Adipose tissue (tissue), 3 donors: ENCODE results near the gene LRFN3. TPM values are rescaled to one million over a fixed set of nuclear protein-coding genes. Genes with fewer than 3 reads are reported as not detected.
"Not testable (repeated sequence)": the region's sequence is repeated elsewhere in the genome, so short reads cannot be mapped to it uniquely, and the experiment has no call there.

Experiments used
- H3K27ac ChIP-seq: one replicate; pipeline ENCODE4 v1.5.1; 2013; ENCODE audit warnings: low read depth, low read length
- whole genome bisulfite sequencing, 3 donors: extraction: QIAGEN DNeasy Blood & Tissue Kit; methylation state at CpG; one replicate each; pipeline ENCODE4 v1.1.7; 2013; 5-methylcytosine and 5-hydroxymethylcytosine counted together
- polyA plus RNA-seq, 3 donors: library from polyadenylated mRNA; stranded (reverse); fragments of 200-250 nt; gene quantifications; one replicate each; pipeline ENCODE4 v1.2.3, GENCODE V29; 2013
- donor health status: healthy with polysubstance abuse.
- donor health status: Bipolar disorder and iron deficiency.
- donor health status: healthy.

The LRFN3 gene
- polyA plus RNA-seq, 3 donors, result 5.8 to 6.7 (median 6.0) TPM

GRCh38 chr19:35932291-35932936, 3.8 kb upstream of the LRFN3 start:
- WGBS, 3 donors, result 40 to 56% (median 52%) methylated on average over 7 of the region's 7 CpGs

GRCh38 chr19:35936738-35937268, 629 bp downstream of the LRFN3 start:
- no peak overlapping the region for H3K27ac ChIP-seq
- WGBS, 3 donors, result 20 to 26% (median 24%) methylated on average over 11 of the region's 11 CpGs

More at GRCh38 chr19:35932291-35932936, 3.8 kb upstream of the LRFN3 start:
- no peak overlapping the region for H3K27ac ChIP-seq

- no peak overlapping the region for H3K27ac ChIP-seq
- 31 to 63% (median 54%) methylated on average over 14 of the region's 14 CpGs for WGBS, 3 donors
Observed at GRCh38 chr19:35937345-35938281, 1.4 kb downstream of the LRFN3 start.

- no peak overlapping the region for H3K27ac ChIP-seq
- 76 to 81% (median 78%) methylated on average over 13 of the region's 13 CpGs for WGBS, 3 donors
Observed at GRCh38 chr19:35938282-35939224, 2.4 kb downstream of the LRFN3 start.

GRCh38 chr19:35939307-35940077, 3.3 kb downstream of the LRFN3 start:
- H3K27ac ChIP-seq, result no peak overlapping the region
- 93 to 95% (median 93%) methylated on average over 49 to 55 of the region's 55 CpGs for WGBS, 3 donors

GRCh38 chr19:35940078-35940775, 4.1 kb downstream of the LRFN3 start:
- 92 to 95% (median 93%) methylated on average over 49 to 51 of the region's 51 CpGs for WGBS, 3 donors
- H3K27ac ChIP-seq, result no peak overlapping the region

GRCh38 chr19:35940839-35941238, 4.7 kb downstream of the LRFN3 start:
- WGBS, 3 donors, result 45 to 61% (median 55%) methylated on average over 4 of the region's 4 CpGs
- no peak overlapping the region for H3K27ac ChIP-seq

- 93 to 97% (median 96%) methylated on average over 3 of the region's 3 CpGs for WGBS, 3 donors
- H3K27ac ChIP-seq, result no peak overlapping the region
Observed at GRCh38 chr19:35942235-35942634, 6.1 kb downstream of the LRFN3 start.

GRCh38 chr19:35943321-35944301, 7.4 kb downstream of the LRFN3 start:
- no peak overlapping the region for H3K27ac ChIP-seq
- WGBS, 3 donors, result 74 to 86% (median 78%) methylated on average over 9 of the region's 9 CpGs

- H3K27ac ChIP-seq, result no peak overlapping the region
- WGBS, 3 donors, result 83 to 86% (median 85%) methylated on average over 51 to 52 of the region's 52 CpGs
Observed at GRCh38 chr19:35944556-35944955, 8.4 kb downstream of the LRFN3 start.

- 95 to 96% (median 96%) methylated on average over 11 of the region's 11 CpGs for WGBS, 3 donors
- no peak overlapping the region for H3K27ac ChIP-seq
Observed at GRCh38 chr19:35945121-35945790, 9.1 kb downstream of the LRFN3 start.

GRCh38 chr19:35946203-35946602, 10.0 kb downstream of the LRFN3 start:
- H3K27ac ChIP-seq, result no peak overlapping the region
- WGBS, 3 donors, result 89 to 96% (median 93%) methylated on average over 4 of the region's 4 CpGs

GRCh38 chr19:35949131-35949530, 13.0 kb downstream of the LRFN3 start:
- no peak overlapping the region for H3K27ac ChIP-seq
- WGBS, 3 donors, result 34 to 46% (median 35%) methylated on average over 2 of the region's 2 CpGs

GRCh38 chr19:35955881-35956634, 19.9 kb downstream of the LRFN3 start:
- no peak overlapping the region for H3K27ac ChIP-seq
- whole genome bisulfite sequencing, 3 donors, result 65 to 73% (median 67%) methylated on average over 6 of the region's 6 CpGs

- 76 to 89% (median 83%) methylated on average over 8 of the region's 8 CpGs for WGBS, 3 donors
Observed at GRCh38 chr19:35957411-35957810, 21.2 kb downstream of the LRFN3 start.

More at GRCh38 chr19:35957411-35957810, 21.2 kb downstream of the LRFN3 start:
- H3K27ac ChIP-seq, result not testable (repeated sequence)
